H1 (cell line): ENCODE measurements around the gene AKR1C2.
"Not testable (repeated sequence)": the region's sequence is repeated elsewhere in the genome, so short reads cannot be mapped to it uniquely, and the experiment has no call there.

Experiments used
- CHD2 ChIP-seq: IDR thresholded peaks from 2 replicates; pipeline ENCODE4 v1.6.1; 2012; ENCODE audit warnings: low read length, improper control_type of control experiment
- EZH2 ChIP-seq: fragments of 200-600 bp; sonication (generic); IDR thresholded peaks from 2 replicates; pipeline ENCODE4 v1.7.1; 2012; ENCODE audit warnings: low read depth, mild to moderate bottlenecking, moderate library complexity, low read length, inconsistent platforms; ENCODE audit not compliant: severe bottlenecking
- RAD21 ChIP-seq, 2 experiments: IDR thresholded peaks in 1 of 2; conservative IDR thresholded peaks in 1 of 2; 2 replicates each; pipeline ENCODE4 v1.6.1; 2011; ENCODE audit warnings: low read depth in 2 of 2, low read length in 2 of 2, improper control_type of control experiment in 1 of 2, inconsistent platforms in 1 of 2, mild to moderate bottlenecking in 1 of 2, moderate library complexity in 1 of 2
- TF ChIP-seq, protein P1 (sequence below), 3 experiments: IDR thresholded peaks; 1 replicate in 2 of 3; 2 replicates in 1 of 3; pipeline versions ENCODE4 v1.5.1 to v1.6.1; 2011; ENCODE audit warnings: low read length in 3 of 3, mild to moderate bottlenecking in 3 of 3, inconsistent platforms in 2 of 3, low read depth in 1 of 3, moderate library complexity in 1 of 3; ENCODE audit not compliant: insufficient read depth in 1 of 3; ENCODE audit errors: control extremely low read depth in 1 of 3
- TF ChIP-seq, protein P2 (sequence below): fragments of 300-600 bp; sonication (generic); IDR thresholded peaks from 2 replicates; pipeline ENCODE4 v1.7.1; 2012; ENCODE audit warnings: low read length, moderate library complexity, mild to moderate bottlenecking, inconsistent platforms; ENCODE audit not compliant: insufficient replicate concordance

DNA sequence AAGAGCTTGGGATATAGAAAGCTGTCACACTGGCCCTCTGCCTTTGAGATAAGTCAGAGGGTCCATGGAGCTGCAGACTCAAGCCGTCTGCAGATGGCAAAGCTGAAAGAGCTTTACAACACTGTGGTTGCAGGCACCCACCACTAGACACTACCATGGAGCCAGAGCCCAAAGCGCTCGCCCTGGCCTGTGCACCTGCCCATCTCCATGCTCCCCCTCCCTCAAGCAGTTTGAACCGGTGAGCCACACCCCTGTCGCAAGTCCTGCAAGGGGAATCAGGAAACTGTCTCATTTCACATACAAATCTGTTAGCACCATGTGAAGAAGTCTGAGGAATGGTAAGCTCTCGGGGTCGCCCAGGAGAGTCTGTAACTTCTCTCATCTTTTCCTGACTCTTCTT, 6.4 kb upstream of the AKR1C2 start:
- TF ChIP-seq RAD21 (IDR thresholded peaks at IDR 0.05 in 1 of 2, conservative IDR thresholded peaks at IDR 0.05 in 1 of 2; ENCODE audit: low read depth in 2 of 2, low read length in 2 of 2); EZH2; CHD2: not testable (repeated sequence)
- TF ChIP-seq, protein P1, sequence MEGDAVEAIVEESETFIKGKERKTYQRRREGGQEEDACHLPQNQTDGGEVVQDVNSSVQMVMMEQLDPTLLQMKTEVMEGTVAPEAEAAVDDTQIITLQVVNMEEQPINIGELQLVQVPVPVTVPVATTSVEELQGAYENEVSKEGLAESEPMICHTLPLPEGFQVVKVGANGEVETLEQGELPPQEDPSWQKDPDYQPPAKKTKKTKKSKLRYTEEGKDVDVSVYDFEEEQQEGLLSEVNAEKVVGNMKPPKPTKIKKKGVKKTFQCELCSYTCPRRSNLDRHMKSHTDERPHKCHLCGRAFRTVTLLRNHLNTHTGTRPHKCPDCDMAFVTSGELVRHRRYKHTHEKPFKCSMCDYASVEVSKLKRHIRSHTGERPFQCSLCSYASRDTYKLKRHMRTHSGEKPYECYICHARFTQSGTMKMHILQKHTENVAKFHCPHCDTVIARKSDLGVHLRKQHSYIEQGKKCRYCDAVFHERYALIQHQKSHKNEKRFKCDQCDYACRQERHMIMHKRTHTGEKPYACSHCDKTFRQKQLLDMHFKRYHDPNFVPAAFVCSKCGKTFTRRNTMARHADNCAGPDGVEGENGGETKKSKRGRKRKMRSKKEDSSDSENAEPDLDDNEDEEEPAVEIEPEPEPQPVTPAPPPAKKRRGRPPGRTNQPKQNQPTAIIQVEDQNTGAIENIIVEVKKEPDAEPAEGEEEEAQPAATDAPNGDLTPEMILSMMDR (IDR thresholded peaks at IDR 0.05; ENCODE audit: control extremely low read depth in 1 of 3, insufficient read depth in 1 of 3, low read depth in 1 of 3, low read length in 3 of 3) = not testable (repeated sequence)
- TF ChIP-seq, protein P2, sequence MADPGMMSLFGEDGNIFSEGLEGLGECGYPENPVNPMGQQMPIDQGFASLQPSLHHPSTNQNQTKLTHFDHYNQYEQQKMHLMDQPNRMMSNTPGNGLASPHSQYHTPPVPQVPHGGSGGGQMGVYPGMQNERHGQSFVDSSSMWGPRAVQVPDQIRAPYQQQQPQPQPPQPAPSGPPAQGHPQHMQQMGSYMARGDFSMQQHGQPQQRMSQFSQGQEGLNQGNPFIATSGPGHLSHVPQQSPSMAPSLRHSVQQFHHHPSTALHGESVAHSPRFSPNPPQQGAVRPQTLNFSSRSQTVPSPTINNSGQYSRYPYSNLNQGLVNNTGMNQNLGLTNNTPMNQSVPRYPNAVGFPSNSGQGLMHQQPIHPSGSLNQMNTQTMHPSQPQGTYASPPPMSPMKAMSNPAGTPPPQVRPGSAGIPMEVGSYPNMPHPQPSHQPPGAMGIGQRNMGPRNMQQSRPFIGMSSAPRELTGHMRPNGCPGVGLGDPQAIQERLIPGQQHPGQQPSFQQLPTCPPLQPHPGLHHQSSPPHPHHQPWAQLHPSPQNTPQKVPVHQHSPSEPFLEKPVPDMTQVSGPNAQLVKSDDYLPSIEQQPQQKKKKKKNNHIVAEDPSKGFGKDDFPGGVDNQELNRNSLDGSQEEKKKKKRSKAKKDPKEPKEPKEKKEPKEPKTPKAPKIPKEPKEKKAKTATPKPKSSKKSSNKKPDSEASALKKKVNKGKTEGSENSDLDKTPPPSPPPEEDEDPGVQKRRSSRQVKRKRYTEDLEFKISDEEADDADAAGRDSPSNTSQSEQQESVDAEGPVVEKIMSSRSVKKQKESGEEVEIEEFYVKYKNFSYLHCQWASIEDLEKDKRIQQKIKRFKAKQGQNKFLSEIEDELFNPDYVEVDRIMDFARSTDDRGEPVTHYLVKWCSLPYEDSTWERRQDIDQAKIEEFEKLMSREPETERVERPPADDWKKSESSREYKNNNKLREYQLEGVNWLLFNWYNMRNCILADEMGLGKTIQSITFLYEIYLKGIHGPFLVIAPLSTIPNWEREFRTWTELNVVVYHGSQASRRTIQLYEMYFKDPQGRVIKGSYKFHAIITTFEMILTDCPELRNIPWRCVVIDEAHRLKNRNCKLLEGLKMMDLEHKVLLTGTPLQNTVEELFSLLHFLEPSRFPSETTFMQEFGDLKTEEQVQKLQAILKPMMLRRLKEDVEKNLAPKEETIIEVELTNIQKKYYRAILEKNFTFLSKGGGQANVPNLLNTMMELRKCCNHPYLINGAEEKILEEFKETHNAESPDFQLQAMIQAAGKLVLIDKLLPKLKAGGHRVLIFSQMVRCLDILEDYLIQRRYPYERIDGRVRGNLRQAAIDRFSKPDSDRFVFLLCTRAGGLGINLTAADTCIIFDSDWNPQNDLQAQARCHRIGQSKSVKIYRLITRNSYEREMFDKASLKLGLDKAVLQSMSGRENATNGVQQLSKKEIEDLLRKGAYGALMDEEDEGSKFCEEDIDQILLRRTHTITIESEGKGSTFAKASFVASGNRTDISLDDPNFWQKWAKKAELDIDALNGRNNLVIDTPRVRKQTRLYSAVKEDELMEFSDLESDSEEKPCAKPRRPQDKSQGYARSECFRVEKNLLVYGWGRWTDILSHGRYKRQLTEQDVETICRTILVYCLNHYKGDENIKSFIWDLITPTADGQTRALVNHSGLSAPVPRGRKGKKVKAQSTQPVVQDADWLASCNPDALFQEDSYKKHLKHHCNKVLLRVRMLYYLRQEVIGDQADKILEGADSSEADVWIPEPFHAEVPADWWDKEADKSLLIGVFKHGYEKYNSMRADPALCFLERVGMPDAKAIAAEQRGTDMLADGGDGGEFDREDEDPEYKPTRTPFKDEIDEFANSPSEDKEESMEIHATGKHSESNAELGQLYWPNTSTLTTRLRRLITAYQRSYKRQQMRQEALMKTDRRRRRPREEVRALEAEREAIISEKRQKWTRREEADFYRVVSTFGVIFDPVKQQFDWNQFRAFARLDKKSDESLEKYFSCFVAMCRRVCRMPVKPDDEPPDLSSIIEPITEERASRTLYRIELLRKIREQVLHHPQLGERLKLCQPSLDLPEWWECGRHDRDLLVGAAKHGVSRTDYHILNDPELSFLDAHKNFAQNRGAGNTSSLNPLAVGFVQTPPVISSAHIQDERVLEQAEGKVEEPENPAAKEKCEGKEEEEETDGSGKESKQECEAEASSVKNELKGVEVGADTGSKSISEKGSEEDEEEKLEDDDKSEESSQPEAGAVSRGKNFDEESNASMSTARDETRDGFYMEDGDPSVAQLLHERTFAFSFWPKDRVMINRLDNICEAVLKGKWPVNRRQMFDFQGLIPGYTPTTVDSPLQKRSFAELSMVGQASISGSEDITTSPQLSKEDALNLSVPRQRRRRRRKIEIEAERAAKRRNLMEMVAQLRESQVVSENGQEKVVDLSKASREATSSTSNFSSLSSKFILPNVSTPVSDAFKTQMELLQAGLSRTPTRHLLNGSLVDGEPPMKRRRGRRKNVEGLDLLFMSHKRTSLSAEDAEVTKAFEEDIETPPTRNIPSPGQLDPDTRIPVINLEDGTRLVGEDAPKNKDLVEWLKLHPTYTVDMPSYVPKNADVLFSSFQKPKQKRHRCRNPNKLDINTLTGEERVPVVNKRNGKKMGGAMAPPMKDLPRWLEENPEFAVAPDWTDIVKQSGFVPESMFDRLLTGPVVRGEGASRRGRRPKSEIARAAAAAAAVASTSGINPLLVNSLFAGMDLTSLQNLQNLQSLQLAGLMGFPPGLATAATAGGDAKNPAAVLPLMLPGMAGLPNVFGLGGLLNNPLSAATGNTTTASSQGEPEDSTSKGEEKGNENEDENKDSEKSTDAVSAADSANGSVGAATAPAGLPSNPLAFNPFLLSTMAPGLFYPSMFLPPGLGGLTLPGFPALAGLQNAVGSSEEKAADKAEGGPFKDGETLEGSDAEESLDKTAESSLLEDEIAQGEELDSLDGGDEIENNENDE = not testable (repeated sequence)
